ENCODE results near the gene GALNS. TPM values are rescaled to one million over a fixed set of nuclear protein-coding genes. Genes with fewer than 3 reads are reported as not detected.

Gene GALNS
- total RNA-seq, 2 experiments from 2014 or later = 50.9 to 51.8 TPM

DNA sequence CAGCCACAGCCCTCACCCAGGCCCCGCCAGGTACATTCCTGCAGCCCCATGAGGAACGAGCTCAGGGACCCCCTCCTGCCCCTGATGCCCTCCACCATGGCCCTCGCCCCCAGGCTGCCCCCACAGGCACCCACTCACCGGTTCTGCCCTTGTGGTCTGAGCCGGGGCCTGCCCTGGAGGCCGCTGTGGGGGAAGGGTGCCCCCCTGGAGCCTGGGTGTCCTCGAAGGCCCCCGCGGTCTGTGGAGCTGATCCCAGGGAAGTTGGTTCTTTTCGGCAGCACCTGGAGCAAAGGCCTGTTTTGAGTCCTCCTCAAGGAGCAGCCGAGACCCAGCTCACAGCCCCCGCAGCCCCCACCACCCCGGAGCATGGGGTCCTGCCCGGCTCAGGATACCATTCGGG is 7.4 kb upstream of the GALNS start:
- Mint-ChIP-seq H3K27ac (no peak overlapping the region), H3K27me3 (no peaks in the 10 kb centered on the region), H3K9me3 (no peaks in the 10 kb centered on the region), H3K36me3 (no peaks in the 10 kb centered on the region), H3K4me3 (no peak overlapping the region), H3K4me1 (no peaks in the 10 kb centered on the region)
- ATAC-seq (ENCODE audit: low read depth) (no peak), DNase-seq (no peak)
- POLR2A ChIA-PET = interaction anchor here (0.8 kb wide), 1 partner anchor 53 kb away, joined by 3 read pairs; the partner anchor contains the start of gene APRT

DNA sequence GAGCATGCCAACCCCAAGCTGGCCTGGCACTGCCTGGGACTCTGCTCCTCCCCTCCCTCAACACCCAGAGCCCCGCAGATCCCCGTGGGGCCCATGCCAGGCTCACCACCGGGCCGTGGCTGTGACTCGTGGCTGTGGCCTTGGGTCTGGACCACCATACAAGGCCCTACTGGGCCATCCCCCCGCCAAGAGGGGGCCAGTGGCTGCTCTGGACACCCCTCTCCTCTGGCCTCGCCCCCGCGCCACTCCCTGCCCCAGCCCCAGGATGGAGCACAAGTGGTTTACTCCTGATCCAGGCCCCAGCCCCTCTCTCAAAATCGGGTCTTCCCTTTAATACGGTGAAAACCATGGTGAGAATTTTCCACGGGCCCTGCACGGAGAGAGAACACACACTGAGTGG is 6.7 kb upstream of the GALNS start:
- Mint-ChIP-seq H3K4me1 (peaks cover 2% of the 10 kb centered on the region), H3K27me3 (no peaks in the 10 kb centered on the region), H3K9me3 (no peaks in the 10 kb centered on the region), H3K36me3 (no peaks in the 10 kb centered on the region), H3K27ac (no peak overlapping the region), H3K4me3 (no peak overlapping the region)
- no peak for DNase-seq
- POLR2A ChIA-PET = interaction anchor here (0.8 kb wide), 1 partner anchor 52 kb away, joined by 3 read pairs; the partner anchor contains the start of gene APRT
- no peak for ATAC-seq (ENCODE audit: low read depth)

- H3K27ac Mint-ChIP-seq = no peak overlapping the region
- no peaks in the 10 kb centered on the region for H3K9me3 Mint-ChIP-seq
- no peak for DNase-seq
- H3K27me3 Mint-ChIP-seq = no peaks in the 10 kb centered on the region
- POLR2A ChIA-PET = no interaction called here
- ATAC-seq (ENCODE audit: low read depth) = no peak
- H3K4me3 Mint-ChIP-seq = no peak overlapping the region
- peaks cover 4% of the 10 kb centered on the region for H3K4me1 Mint-ChIP-seq
- no peaks in the 10 kb centered on the region for H3K36me3 Mint-ChIP-seq
Observed at GRCh38 chr16:88862968-88863367, 6.2 kb upstream of the GALNS start.

- H3K27me3 Mint-ChIP-seq = no peaks in the 10 kb centered on the region
- no peaks in the 10 kb centered on the region for H3K36me3 Mint-ChIP-seq
- H3K27ac Mint-ChIP-seq = no peak overlapping the region
- POLR2A ChIA-PET = no interaction called here
- H3K4me3 Mint-ChIP-seq = no peak overlapping the region
- H3K9me3 Mint-ChIP-seq = no peaks in the 10 kb centered on the region
- DNase-seq = no peak
- ATAC-seq (ENCODE audit: low read depth) = no peak
- H3K4me1 Mint-ChIP-seq = peaks cover 8% of the 10 kb centered on the region
Observed at GRCh38 chr16:88861359-88861758, 4.6 kb upstream of the GALNS start.

DNA sequence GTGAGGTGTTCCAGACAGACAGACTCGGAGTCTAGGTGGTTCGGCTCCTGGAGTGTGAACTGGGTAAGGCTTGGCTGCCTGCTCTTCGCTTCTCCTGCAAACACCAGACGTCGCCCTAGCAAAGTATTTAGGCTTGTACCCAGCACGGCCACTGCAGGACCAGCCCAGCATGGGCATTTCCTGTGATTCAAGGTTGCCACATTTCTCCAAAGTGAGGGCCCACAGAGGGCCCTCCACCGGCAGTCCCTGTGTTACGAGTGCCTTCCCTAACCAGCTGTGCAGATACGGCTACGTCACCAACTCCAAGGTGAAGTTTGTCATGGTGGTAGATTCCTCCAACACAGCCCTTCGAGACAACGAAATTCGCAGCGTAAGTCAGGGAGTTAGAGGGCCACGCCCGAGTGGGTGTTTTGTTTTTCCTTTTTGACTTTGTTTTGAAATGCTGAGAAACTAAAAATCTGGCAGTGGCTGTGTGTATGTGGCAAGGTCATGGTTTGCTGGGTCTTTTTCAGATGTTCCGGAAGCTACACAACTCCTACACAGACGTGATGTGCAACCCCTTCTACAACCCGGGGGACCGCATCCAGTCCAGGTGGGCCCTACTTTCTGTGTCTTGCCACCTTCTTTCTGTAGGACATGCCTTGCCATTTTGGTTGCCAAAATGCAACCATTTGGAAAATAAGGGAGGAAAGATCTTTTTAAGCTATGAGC is 2.8 kb upstream of the GALNS start:
- POLR2A ChIA-PET = no interaction called here
- H3K36me3 Mint-ChIP-seq = peaks cover 2% of the 10 kb centered on the region
- no peak overlapping the region for H3K4me3 Mint-ChIP-seq
- no peaks in the 10 kb centered on the region for H3K27me3 Mint-ChIP-seq
- ATAC-seq (ENCODE audit: low read depth) = no peak
- H3K27ac Mint-ChIP-seq = no peak overlapping the region
- DNase-seq = no peak
- H3K9me3 Mint-ChIP-seq = no peaks in the 10 kb centered on the region
- H3K4me1 Mint-ChIP-seq = peaks cover 19% of the 10 kb centered on the region

- H3K27ac Mint-ChIP-seq = peak overlapping the region; percentile 93
- POLR2A ChIA-PET = interaction anchor here (0.5 to 2.3 kb wide), 16 partner anchors 37 to 1090 kb away, joined by 3 to 15 read pairs (median 4); partner anchors contain the start of genes ACSF3 and APRT
- no peaks in the 10 kb centered on the region for H3K9me3 Mint-ChIP-seq
- H3K4me1 Mint-ChIP-seq = peaks cover 21% of the 10 kb centered on the region
- H3K36me3 Mint-ChIP-seq = peaks cover 2% of the 10 kb centered on the region
- ATAC-seq (ENCODE audit: low read depth) (peak; percentile 70), DNase-seq (peak; percentile 80)
- H3K4me3 Mint-ChIP-seq = peak overlapping the region; percentile 95
- no peaks in the 10 kb centered on the region for H3K27me3 Mint-ChIP-seq
Observed at GRCh38 chr16:88857728-88858339, 1.1 kb upstream of the GALNS start.

GRCh38 chr16:88856122-88856827 is 472 bp downstream of the GALNS start:
- ATAC-seq (ENCODE audit: low read depth) = peak; percentile 50
- H3K9me3 Mint-ChIP-seq = no peaks in the 10 kb centered on the region
- H3K27me3 Mint-ChIP-seq = no peaks in the 10 kb centered on the region
- POLR2A ChIA-PET = interaction anchor here (0.9 to 2.3 kb wide), 6 partner anchors 43 to 362 kb away, joined by 3 to 12 read pairs (median 5); partner anchors contain the start of genes APRT, CDH15 and ZNF778
- H3K4me1 Mint-ChIP-seq = peaks cover 21% of the 10 kb centered on the region
- peak overlapping the region; percentile 95 for H3K4me3 Mint-ChIP-seq
- H3K27ac Mint-ChIP-seq = peak overlapping the region; percentile 93
- peak; percentile 47 for DNase-seq
- peaks cover 2% of the 10 kb centered on the region for H3K36me3 Mint-ChIP-seq

DNA sequence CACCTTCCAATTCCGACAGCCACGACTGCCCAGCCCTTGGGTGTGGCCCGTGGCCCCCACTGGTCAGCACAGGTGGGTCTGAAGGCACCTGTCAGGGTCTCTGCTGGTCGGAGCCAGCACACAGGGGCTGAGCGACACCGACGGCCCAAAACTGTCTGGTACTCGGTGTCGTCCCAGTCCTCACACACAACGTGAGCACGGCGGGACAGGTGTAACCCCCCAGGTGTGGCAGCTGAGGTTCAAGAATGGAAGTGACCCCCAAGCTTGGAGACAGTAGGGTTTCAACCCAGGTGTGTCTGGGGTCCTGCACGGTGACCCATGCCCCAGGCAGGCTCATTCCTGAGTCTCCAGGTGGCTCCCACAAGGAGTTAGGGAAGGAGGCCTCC is 1.0 kb downstream of the GALNS start:
- POLR2A ChIA-PET = no interaction called here
- no peaks in the 10 kb centered on the region for H3K27me3 Mint-ChIP-seq
- peaks cover 2% of the 10 kb centered on the region for H3K36me3 Mint-ChIP-seq
- H3K4me3 Mint-ChIP-seq = peak overlapping the region; percentile 70
- ATAC-seq (ENCODE audit: low read depth) (no peak), DNase-seq (no peak)
- peak overlapping the region; percentile 67 for H3K27ac Mint-ChIP-seq
- H3K4me1 Mint-ChIP-seq = peaks cover 21% of the 10 kb centered on the region
- no peaks in the 10 kb centered on the region for H3K9me3 Mint-ChIP-seq

GRCh38 chr16:88855176-88855575 is 1.6 kb downstream of the GALNS start:
- H3K9me3 Mint-ChIP-seq = no peaks in the 10 kb centered on the region

GRCh38 chr16:88854306-88855111 is 2.2 kb downstream of the GALNS start:
- H3K36me3 Mint-ChIP-seq = peaks cover 2% of the 10 kb centered on the region
- POLR2A ChIA-PET = interaction anchor here (0.5 kb wide), 1 partner anchor 385 kb away, joined by 3 read pairs; no protein-coding TSS in a partner anchor
- peaks cover 21% of the 10 kb centered on the region for H3K4me1 Mint-ChIP-seq
- DNase-seq (peak; percentile 50), ATAC-seq (ENCODE audit: low read depth) (peak; percentile 5)
- H3K27me3 Mint-ChIP-seq = no peaks in the 10 kb centered on the region
- peak overlapping the region; percentile 35 for H3K4me3 Mint-ChIP-seq
- H3K9me3 Mint-ChIP-seq = no peaks in the 10 kb centered on the region
- no peak overlapping the region for H3K27ac Mint-ChIP-seq

More at GRCh38 chr16:88855176-88855575, 1.6 kb downstream of the GALNS start:
- POLR2A ChIA-PET = interaction anchor here (0.5 kb wide), 1 partner anchor 384 kb away, joined by 3 read pairs; no protein-coding TSS in a partner anchor
- no peak for DNase-seq
- Mint-ChIP-seq H3K4me3 (peak overlapping the region; percentile 66), H3K4me1 (peaks cover 21% of the 10 kb centered on the region), H3K36me3 (peaks cover 2% of the 10 kb centered on the region), H3K27me3 (no peaks in the 10 kb centered on the region), H3K27ac (peak overlapping the region; percentile 70)
- no peak for ATAC-seq (ENCODE audit: low read depth)

DNA sequence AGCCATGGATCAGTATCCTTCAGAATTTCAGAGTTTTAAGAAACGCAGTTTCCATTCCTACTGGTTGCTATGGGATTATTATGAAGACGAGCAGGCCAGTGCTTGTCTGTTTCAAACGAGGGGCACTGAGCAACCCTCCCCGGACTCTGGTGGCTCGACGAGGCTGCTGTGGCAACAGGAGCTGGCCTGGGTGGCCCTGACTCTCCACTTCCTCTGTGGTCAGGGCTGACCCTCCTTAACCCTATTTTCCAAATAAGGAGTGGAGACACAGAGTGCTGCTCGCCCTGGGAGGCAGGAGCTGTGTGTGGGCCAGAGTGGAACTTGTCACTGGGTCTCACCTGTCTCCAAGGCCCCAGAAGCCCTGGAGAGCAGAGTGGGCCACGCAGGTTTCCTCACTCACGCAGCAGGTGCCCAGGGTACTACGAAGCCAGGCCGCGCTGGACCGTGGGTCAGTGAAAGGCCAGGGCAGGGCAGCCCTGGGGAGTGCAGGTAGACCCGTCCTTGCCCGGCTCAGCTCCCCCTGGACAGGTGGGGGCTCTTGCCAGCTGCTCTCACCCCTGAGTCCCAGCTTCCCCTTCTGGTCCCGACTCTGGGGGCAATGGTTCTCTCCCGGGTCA is 3.3 kb downstream of the GALNS start:
- Mint-ChIP-seq H3K4me3 (no peak overlapping the region), H3K27me3 (no peaks in the 10 kb centered on the region), H3K36me3 (peaks cover 2% of the 10 kb centered on the region), H3K4me1 (peaks cover 19% of the 10 kb centered on the region), H3K9me3 (no peaks in the 10 kb centered on the region), H3K27ac (no peak overlapping the region)
- no peak for DNase-seq
- POLR2A ChIA-PET = interaction anchor here (0.7 kb wide), 1 partner anchor 511 kb away, joined by 4 read pairs; no protein-coding TSS in a partner anchor
- ATAC-seq (ENCODE audit: low read depth) = no peak

GRCh38 chr16:88851616-88852015 is 5.1 kb downstream of the GALNS start:
- H3K27me3 Mint-ChIP-seq = no peaks in the 10 kb centered on the region
- no peak overlapping the region for H3K4me3 Mint-ChIP-seq
- POLR2A ChIA-PET = no interaction called here
- H3K4me1 Mint-ChIP-seq = peaks cover 13% of the 10 kb centered on the region
- ATAC-seq (ENCODE audit: low read depth) (no peak), DNase-seq (no peak)
- H3K27ac Mint-ChIP-seq = no peak overlapping the region
- no peaks in the 10 kb centered on the region for H3K9me3 Mint-ChIP-seq
- H3K36me3 Mint-ChIP-seq = peaks cover 2% of the 10 kb centered on the region

Data from activated naive CD8-positive, alpha-beta T cell treated with anti-CD3 and anti-CD28 coated beads, Interleukin-2, amount 10 ng/mL, durations not matched to agents 7 days and 5 days (primary cell).